Renal cortex interstitium (tissue), 11 donors: ENCODE data around the gene ZNF600. TPM values are rescaled to one million over a fixed set of nuclear protein-coding genes. Genes with fewer than 3 reads are reported as not detected.
"Not testable (repeated sequence)": the region's sequence is repeated elsewhere in the genome, so short reads cannot be mapped to it uniquely, and the experiment has no call there.

Experiments used
- DNase-seq, 11 donors: peaks; one replicate each; pipeline ENCODE4 v3.0.0-alpha.2; 2013; ENCODE audit warnings: low read depth in 9 of 11, low spot score in 4 of 11; ENCODE audit errors: extremely low read depth in 1 of 11
- polyA plus RNA-seq, 3 donors: library from polyadenylated mRNA; unstranded; fragments of 120-200 nt; gene quantifications; one replicate each; pipeline ENCODE4 v1.2.1, GENCODE V29; 2013; ENCODE audit not compliant: insufficient read length in 3 of 3

Gene ZNF600
- polyA plus RNA-seq, 3 donors, result 6.5 to 13.0 (median 9.4) TPM

- DNase-seq, result peak in 3 of 11 donors; percentile 26 to 41 (median 39)
Measured at GRCh38 chr19:52748336-52748950, 38.1 kb downstream of the ZNF600 start.

- not testable (repeated sequence) for DNase-seq
Measured at GRCh38 chr19:52745919-52746318, 40.7 kb downstream of the ZNF600 start.

DNA sequence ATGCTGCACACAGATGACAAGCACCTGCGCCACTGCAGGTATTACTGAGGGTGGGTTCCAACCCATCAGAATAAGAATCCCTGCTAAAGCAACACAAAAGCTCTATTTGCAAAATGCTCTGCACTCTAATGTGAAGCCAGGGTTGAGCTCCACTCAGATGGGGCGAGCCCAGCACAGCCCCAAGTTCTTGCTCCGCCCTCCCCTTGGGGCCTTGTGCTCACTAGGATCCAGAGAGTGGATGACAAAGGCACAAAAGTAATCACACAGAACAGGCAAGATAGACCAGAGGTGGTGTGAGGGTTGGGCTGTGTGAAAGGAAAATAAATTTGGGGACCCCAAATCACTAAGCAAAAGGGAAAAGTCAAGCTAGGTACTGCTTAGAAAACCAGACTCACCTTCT, 43.5 kb downstream of the ZNF600 start:
- no peak for DNase-seq

DNA sequence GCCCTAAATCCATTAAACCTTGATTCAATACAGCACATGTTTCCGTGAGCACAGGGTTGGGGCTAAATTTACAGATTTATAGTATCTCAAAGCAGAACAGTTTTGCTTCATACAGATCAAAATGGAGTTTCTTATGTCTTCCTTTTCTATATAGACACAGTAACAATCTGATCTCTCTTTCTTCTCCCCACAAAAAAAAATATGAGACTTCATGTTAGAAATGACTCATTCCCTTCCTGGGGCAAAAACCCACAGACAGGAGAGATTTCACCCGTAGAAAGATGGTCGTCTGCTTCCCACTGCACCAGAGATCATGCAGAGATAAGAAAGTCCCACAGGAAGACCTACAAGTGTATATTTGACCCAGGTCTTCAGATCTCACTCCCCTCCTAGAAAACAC, 44.1 kb downstream of the ZNF600 start:
- no peak for DNase-seq

- DNase-seq, result no peak
Measured at GRCh38 chr19:52741951-52742485, 44.6 kb downstream of the ZNF600 start.

DNA sequence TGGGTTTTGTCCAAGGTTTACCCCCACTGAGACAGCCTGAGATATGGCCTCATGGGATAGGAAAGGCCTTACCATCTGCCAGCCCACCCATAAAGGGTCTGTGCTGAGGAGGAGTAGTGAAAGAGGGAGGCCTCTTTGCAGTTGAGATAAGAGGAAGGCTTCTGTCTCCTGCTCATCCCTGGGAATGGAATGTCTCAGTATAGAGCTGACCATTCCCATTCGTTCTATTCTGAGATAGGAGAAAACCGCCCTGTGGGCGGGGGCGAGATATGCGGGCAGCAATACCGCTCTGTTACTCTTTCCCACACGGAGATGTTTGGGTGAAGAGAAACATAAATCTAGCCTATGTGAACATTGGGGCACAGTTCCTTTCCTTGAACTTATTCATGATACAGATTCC, 45.2 kb downstream of the ZNF600 start:
- not testable (repeated sequence) for DNase-seq

- DNase-seq, result no peak
Measured at GRCh38 chr19:52739576-52739975, 47.0 kb downstream of the ZNF600 start.

DNA sequence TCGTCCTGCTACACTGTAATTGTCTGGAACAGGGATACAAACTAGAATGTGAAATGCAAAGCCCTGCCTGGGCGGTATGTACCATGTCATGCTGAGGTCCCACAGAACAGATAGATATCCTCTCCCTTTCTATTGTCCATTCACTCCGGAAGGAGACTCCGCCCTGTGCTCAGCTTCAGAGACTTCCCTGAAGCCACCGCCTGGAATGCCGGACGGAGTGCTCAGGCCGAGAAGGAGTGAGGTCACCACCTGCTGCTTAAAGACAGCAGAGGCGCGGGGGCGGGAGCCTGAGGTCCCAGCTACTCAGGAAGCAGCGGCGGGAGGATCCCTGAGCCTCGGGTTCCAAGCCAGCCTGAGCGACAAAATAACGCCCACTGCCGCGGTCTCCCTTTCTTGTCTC, 50.9 kb downstream of the ZNF600 start:
- peak in 5 of 11 donors; percentile 41 to 68 (median 49) for DNase-seq

DNA sequence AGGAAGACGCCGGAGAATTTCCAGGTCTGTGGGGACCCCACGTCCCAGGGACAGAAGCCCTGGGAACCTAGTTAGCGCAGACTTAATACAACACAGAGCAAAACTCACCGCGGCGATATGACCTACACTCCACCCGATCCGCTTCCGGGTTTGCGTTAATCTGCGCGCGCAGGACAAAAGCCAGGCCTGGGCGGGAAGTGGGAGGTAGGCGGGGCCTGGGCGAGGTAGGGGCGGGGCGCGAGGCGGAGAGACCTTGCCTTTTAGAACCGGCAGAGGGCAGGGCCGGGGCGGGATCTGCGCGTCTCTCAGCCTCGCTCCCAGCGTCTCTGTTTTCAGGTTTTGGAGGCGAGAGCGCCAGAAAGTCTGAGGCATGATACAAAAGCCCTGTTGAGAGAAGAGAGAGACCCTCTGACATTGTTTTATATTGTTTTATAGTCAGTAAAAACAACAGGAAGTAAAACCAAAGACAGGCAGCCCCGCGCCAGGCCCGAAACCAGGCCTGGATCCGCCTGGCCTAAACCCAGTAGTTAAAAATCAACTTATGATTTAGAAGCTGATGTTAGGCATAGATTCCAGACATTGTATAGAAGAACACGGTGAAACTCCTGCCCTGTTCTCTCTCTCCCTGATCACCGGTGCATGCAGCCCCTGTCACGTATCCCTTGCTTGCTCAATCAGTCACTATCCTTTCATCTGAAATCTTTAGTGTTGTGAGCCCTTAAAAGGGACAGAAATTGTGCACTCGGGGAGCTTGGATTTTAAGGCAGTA, 51.5 kb downstream of the ZNF600 start, which contains the start of gene ZNF611:
Gene ZNF611, minus strand, starts transcription at position 152 of the 769 bp plus-strand sequence. CDS start 19,150 bp downstream, outside the sequence.
- DNase-seq, result peak; percentile 84 to 95 (median 92)

GRCh38 chr19:52734331-52734892, 52.2 kb downstream of the ZNF600 start:
- no peak for DNase-seq

- not testable (repeated sequence) for DNase-seq
Measured at GRCh38 chr19:52726051-52726450, 60.5 kb downstream of the ZNF600 start.

- no peak for DNase-seq
Measured at GRCh38 chr19:52725528-52725961, 61.0 kb downstream of the ZNF600 start.

DNA sequence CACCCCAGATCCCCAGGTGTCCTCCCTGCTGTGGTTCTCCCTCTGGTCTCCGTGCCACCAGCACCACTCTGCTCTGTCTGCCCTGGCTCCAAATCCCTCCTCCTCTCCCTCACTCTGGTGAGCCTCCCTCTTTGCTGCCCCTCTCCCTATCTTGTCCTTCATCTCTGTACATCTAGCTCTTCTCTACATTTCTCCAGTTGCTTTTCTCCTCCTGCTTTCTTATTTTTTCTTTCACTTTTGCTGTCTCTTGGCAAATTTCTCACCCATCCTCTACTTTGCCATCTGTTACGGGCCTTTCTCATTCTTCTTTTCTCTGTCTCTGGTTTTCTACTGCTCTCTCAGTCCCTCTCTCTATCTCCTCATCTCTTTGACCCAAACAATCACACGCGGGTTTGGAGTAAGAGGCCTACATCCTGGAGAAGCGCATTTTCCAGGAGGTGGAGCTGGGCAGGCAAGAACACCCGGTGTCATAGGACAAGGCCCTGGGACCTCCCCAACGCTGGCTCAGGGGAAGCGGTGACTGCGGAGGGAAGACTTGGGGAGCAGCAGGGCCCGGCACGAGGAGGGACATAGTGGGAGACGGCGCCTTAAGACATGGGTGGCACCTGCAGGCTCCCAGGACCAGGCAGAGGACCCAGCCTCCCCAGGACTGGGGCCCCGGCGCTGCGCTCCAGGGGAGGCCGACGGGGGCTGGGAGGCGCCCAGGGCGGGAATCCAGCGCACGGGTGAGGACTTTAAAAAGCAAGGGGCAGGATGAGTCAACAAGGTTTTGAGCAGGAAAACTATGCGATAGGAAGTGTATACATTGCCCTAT, 61.7 kb downstream of the ZNF600 start:
- no peak for DNase-seq

GRCh38 chr19:52723907-52724598, 62.5 kb downstream of the ZNF600 start:
- not testable (repeated sequence) for DNase-seq

DNA sequence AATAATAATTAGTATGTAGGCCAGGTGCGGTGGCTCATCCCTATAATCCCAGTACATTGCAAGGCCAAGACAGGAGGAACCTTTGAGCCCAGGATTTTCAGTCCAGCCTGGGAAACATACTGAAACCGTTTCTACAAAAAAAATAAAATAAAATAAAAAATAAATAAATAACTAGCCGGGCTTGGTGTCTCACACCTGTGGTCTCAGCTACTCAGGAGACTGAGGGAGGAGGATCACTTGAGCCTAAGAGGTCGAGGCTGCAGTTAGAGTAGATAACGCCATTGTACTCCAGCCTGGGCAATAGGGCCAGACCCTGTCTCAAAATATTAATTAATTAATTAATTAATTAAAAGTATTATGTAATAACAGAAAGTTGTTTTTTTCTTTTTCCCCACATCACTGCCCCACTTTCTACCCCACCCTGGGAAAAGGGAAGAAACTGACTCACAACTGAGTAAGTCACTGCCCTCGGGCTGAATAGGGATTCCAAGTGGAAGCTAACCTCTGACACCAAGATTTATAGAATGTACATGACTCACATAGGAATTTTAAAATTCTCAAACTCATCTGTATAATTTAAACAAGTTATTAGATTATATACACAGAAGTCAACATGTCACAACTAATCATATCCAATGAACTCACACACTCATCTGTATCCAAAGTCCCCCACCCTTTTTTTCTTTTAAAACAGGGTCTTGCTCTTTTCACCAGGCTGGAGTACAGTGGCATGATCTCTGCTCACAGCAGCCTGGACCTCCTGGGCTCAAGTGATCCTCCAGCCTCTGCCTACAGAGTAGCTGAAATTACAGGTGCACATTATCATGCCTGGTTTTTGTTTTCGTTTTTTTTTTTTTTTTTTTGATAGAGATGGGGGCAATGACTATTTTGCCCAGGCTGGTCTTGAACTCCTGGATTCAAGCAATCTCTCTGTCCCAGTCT, 64.3 kb downstream of the ZNF600 start:
- no peak for DNase-seq

DNA sequence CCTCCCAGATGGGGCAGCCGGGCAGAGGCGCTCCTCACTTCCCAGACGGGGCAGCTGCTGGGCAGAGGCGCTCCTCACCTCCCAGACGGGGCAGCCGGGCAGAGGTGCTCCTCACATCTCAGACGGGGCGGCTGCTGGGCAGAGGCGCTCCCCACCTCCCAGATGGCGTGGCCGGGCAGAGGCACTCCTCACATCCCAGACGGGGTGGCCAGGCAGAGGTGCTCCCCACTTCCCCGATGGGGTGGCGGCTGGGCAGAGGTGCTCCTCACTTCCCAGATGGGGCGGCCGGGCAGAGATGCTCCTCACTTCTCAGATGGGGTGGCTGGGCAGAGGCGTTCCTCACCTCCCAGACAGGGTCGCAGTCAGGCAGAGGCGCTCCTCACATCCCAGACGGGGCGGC, 66.0 kb downstream of the ZNF600 start:
- not testable (repeated sequence) for DNase-seq

DNA sequence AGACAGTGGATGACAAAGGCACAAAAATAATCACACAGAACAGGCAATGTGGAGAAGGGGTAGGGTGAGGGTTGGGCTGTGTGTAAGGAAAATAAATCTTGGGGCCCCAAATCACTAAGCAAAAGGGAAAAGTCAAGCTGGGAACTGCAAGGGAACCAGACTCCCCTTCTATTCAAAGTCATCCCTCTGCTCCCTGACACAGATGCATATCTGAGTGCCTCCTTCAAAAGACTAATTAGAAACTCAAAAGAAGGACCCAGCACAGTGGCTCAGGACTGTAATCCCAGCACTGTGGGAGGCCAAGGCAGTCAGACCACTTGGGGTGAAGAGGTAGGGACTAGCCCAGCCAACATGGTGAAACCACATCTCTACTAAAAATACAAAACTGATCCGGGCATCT, 70.1 kb downstream of the ZNF600 start:
- DNase-seq, result no peak
